HEK293 (cell line): ENCODE results near the gene PTK7.

Experiments used
- KLF16 ChIP-seq: fragments of 450-650 bp; formaldehyde crosslinking; IDR thresholded peaks from 2 replicates; pipeline ENCODE4 v1.5.1; 2017; ENCODE audit warnings: missing biosample characterization, missing genetic modification characterization
- MEIS1 ChIP-seq: sonication (generic); formaldehyde crosslinking; IDR thresholded peaks from 2 replicates; pipeline ENCODE4 v1.8.1; 2022; ENCODE audit warnings: missing genetic modification reagents, mild to moderate bottlenecking, borderline replicate concordance
- MYNN ChIP-seq: fragments of 450-650 bp; formaldehyde crosslinking; IDR thresholded peaks from 2 replicates; pipeline ENCODE4 v1.5.1; 2016; ENCODE audit warnings: missing biosample characterization, missing genetic modification characterization, borderline replicate concordance
- OVOL3 ChIP-seq: fragments of 450-650 bp; formaldehyde crosslinking; IDR thresholded peaks from 2 replicates; pipeline ENCODE4 v1.5.1; 2016; ENCODE audit warnings: missing biosample characterization, missing genetic modification characterization
- SCRT2 ChIP-seq: fragments of 450-650 bp; formaldehyde crosslinking; IDR thresholded peaks from 2 replicates; pipeline ENCODE4 v1.5.1; 2016; ENCODE audit warnings: missing biosample characterization, missing genetic modification characterization
- SETDB1 ChIP-seq: IDR thresholded peaks from one replicate; pipeline ENCODE4 v1.6.1; 2017; ENCODE audit warnings: mild to moderate bottlenecking, low read length, moderate library complexity, mixed read lengths; ENCODE audit not compliant: insufficient read length
- ZBTB8A ChIP-seq: fragments of 450-650 bp; formaldehyde crosslinking; IDR thresholded peaks from 2 replicates; pipeline ENCODE4 v1.5.1; 2016; ENCODE audit warnings: missing biosample characterization, missing genetic modification characterization
- ZFHX2 ChIP-seq: fragments of 450-650 bp; formaldehyde crosslinking; conservative IDR thresholded peaks from 2 replicates; pipeline ENCODE4 v1.5.1; 2016; ENCODE audit warnings: missing biosample characterization, missing genetic modification characterization
- ZNF274 ChIP-seq, 2 experiments: fragments of 200-500 bp in 1 of 2; fragments of 450-650 bp in 1 of 2; sonication (Bioruptor generic) in 1 of 2; formaldehyde crosslinking in 1 of 2; IDR thresholded peaks; 2 replicates each; pipeline versions ENCODE4 v1.5.1 to v1.6.1; 2014 to 2016; ENCODE audit warnings: borderline replicate concordance in 1 of 2, inconsistent platforms in 1 of 2, low read length in 1 of 2, missing biosample characterization in 1 of 2, missing genetic modification characterization in 1 of 2
- ZNF292 ChIP-seq: fragments of 450-650 bp; formaldehyde crosslinking; IDR thresholded peaks from 2 replicates; pipeline ENCODE4 v1.5.1; 2016; ENCODE audit warnings: low read depth, missing biosample characterization, missing genetic modification characterization, borderline replicate concordance
- ZNF394 ChIP-seq: fragments of 450-650 bp; formaldehyde crosslinking; IDR thresholded peaks from 2 replicates; pipeline ENCODE4 v1.5.1; 2016; ENCODE audit warnings: missing biosample characterization, missing genetic modification characterization, mild to moderate bottlenecking, moderate library complexity, borderline replicate concordance
- ZNF426 ChIP-seq: fragments of 450-650 bp; formaldehyde crosslinking; IDR thresholded peaks from 2 replicates; pipeline ENCODE4 v1.5.1; 2017; ENCODE audit warnings: missing biosample characterization, missing genetic modification characterization, mild to moderate bottlenecking, inconsistent platforms, moderate library complexity
- ZNF571 ChIP-seq: fragments of 450-650 bp; formaldehyde crosslinking; IDR thresholded peaks from 2 replicates; pipeline ENCODE4 v1.5.0; 2017; ENCODE audit warnings: missing biosample characterization, missing genetic modification characterization
- ZNF585B ChIP-seq: fragments of 450-650 bp; formaldehyde crosslinking; IDR thresholded peaks from 2 replicates; pipeline ENCODE4 v1.5.1; 2016; ENCODE audit warnings: missing biosample characterization, missing genetic modification characterization
- ZNF654 ChIP-seq: fragments of 450-650 bp; formaldehyde crosslinking; IDR thresholded peaks from 2 replicates; pipeline ENCODE4 v1.5.1; 2016; ENCODE audit warnings: low read depth, missing biosample characterization, missing genetic modification characterization
- ZNF747 ChIP-seq: fragments of 450-650 bp; formaldehyde crosslinking; IDR thresholded peaks from 2 replicates; pipeline ENCODE4 v1.5.1; 2016; ENCODE audit warnings: missing biosample characterization, missing genetic modification characterization
- ZNF768 ChIP-seq: fragments of 450-650 bp; formaldehyde crosslinking; IDR thresholded peaks from 2 replicates; pipeline ENCODE4 v1.5.1; 2018; ENCODE audit warnings: missing biosample characterization, mild to moderate bottlenecking, missing genetic modification characterization
- TF ChIP-seq, protein P1 (sequence below): fragments of 450-650 bp; formaldehyde crosslinking; IDR thresholded peaks from 2 replicates; pipeline ENCODE4 v1.5.1; 2016; ENCODE audit warnings: missing biosample characterization, missing genetic modification characterization
- TF ChIP-seq, protein P2 (sequence below): fragments of 450-650 bp; IDR thresholded peaks from 2 replicates; pipeline ENCODE4 v1.5.1; 2018; ENCODE audit warnings: missing biosample characterization, mild to moderate bottlenecking, missing genetic modification characterization
- TF ChIP-seq, protein P3 (sequence below): fragments of 450-650 bp; formaldehyde crosslinking; IDR thresholded peaks from 2 replicates; pipeline ENCODE4; 2016; ENCODE audit warnings: missing biosample characterization, missing genetic modification characterization
- TF ChIP-seq, protein P4 (sequence below): fragments of 450-650 bp; formaldehyde crosslinking; IDR thresholded peaks from 2 replicates; pipeline ENCODE4 v1.5.1; 2016; ENCODE audit warnings: missing biosample characterization, missing genetic modification characterization
- TF ChIP-seq, protein P5 (sequence below): fragments of 450-650 bp; formaldehyde crosslinking; IDR thresholded peaks from 2 replicates; pipeline ENCODE4 v1.5.1; 2016; ENCODE audit warnings: missing biosample characterization, missing genetic modification characterization
- TF ChIP-seq, protein P6 (sequence below): fragments of 450-650 bp; formaldehyde crosslinking; IDR thresholded peaks from 2 replicates; pipeline ENCODE4 v1.5.1; 2016; ENCODE audit warnings: missing biosample characterization, missing genetic modification characterization
- TF ChIP-seq, protein P7 (sequence below): fragments of 450-650 bp; formaldehyde crosslinking; IDR thresholded peaks from 2 replicates; pipeline ENCODE4 v1.5.1; 2017; ENCODE audit warnings: missing biosample characterization, missing genetic modification characterization

Gene PTK7

DNA sequence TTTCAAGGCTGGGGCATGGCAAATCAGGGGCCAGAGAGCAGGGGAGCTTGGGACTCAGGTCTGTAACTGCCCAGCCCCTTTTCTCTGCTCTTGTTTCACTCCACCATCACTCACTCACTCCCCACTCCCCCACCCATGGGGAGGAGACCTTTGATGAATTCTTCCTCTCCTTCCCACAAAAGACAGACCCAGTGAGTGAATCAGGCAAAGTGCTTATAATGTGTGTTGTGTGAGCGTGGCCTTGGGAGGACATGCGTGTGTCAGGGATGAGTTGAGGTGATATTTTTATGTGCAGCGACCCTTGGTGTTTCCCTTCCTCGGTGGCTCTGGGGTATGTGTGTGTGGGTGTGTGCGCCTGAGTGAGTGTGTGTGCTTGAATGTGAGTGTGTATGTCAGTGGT is 104.9 kb downstream of the PTK7 start (continued):
- TF ChIP-seq ZNF571 (tag by site-specific recombination) (no peak), KLF16 (tag by site-specific recombination) (no peak), ZNF292 (no peak), SETDB1 (no peak), OVOL3 (no peak), ZNF654 (no peak), ZNF426 (tag by site-specific recombination) (no peak), SCRT2 (no peak), ZNF274 (IDR thresholded peaks at IDR 0.05; ENCODE audit: low read length) (no peak), ZNF274 (tag by site-specific recombination; IDR thresholded peaks at IDR 0.05; ENCODE audit: borderline replicate concordance) (no peak), MEIS1 (CRISPR knock-in tag) (no peak), ZNF747 (no peak), ZNF768 (no peak), ZNF585B (tag by site-specific recombination) (no peak), ZBTB8A (tag by site-specific recombination) (no peak), ZNF394 (tag by site-specific recombination) (no peak), MYNN (no peak), ZFHX2 (tag by site-specific recombination) (peak; percentile 83)
- TF ChIP-seq, protein P1, sequence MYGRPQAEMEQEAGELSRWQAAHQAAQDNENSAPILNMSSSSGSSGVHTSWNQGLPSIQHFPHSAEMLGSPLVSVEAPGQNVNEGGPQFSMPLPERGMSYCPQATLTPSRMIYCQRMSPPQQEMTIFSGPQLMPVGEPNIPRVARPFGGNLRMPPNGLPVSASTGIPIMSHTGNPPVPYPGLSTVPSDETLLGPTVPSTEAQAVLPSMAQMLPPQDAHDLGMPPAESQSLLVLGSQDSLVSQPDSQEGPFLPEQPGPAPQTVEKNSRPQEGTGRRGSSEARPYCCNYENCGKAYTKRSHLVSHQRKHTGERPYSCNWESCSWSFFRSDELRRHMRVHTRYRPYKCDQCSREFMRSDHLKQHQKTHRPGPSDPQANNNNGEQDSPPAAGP (tag by site-specific recombination) = peak; percentile 67
- TF ChIP-seq, protein P2, sequence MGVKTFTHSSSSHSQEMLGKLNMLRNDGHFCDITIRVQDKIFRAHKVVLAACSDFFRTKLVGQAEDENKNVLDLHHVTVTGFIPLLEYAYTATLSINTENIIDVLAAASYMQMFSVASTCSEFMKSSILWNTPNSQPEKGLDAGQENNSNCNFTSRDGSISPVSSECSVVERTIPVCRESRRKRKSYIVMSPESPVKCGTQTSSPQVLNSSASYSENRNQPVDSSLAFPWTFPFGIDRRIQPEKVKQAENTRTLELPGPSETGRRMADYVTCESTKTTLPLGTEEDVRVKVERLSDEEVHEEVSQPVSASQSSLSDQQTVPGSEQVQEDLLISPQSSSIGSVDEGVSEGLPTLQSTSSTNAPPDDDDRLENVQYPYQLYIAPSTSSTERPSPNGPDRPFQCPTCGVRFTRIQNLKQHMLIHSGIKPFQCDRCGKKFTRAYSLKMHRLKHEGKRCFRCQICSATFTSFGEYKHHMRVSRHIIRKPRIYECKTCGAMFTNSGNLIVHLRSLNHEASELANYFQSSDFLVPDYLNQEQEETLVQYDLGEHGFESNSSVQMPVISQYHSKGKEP = no peak
- TF ChIP-seq, protein P3, sequence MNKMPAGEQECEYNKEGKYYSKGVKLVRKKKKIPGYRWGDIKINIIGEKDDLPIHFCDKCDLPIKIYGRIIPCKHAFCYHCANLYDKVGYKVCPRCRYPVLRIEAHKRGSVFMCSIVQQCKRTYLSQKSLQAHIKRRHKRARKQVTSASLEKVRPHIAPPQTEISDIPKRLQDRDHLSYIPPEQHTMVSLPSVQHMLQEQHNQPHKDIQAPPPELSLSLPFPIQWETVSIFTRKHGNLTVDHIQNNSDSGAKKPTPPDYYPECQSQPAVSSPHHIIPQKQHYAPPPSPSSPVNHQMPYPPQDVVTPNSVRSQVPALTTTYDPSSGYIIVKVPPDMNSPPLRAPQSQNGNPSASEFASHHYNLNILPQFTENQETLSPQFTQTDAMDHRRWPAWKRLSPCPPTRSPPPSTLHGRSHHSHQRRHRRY (tag by site-specific recombination) = no peak
- TF ChIP-seq, protein P4, sequence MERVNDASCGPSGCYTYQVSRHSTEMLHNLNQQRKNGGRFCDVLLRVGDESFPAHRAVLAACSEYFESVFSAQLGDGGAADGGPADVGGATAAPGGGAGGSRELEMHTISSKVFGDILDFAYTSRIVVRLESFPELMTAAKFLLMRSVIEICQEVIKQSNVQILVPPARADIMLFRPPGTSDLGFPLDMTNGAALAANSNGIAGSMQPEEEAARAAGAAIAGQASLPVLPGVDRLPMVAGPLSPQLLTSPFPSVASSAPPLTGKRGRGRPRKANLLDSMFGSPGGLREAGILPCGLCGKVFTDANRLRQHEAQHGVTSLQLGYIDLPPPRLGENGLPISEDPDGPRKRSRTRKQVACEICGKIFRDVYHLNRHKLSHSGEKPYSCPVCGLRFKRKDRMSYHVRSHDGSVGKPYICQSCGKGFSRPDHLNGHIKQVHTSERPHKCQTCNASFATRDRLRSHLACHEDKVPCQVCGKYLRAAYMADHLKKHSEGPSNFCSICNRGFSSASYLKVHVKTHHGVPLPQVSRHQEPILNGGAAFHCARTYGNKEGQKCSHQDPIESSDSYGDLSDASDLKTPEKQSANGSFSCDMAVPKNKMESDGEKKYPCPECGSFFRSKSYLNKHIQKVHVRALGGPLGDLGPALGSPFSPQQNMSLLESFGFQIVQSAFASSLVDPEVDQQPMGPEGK (tag by site-specific recombination) = no peak; the same call in 1 of the 2 replicates
- TF ChIP-seq, protein P5, sequence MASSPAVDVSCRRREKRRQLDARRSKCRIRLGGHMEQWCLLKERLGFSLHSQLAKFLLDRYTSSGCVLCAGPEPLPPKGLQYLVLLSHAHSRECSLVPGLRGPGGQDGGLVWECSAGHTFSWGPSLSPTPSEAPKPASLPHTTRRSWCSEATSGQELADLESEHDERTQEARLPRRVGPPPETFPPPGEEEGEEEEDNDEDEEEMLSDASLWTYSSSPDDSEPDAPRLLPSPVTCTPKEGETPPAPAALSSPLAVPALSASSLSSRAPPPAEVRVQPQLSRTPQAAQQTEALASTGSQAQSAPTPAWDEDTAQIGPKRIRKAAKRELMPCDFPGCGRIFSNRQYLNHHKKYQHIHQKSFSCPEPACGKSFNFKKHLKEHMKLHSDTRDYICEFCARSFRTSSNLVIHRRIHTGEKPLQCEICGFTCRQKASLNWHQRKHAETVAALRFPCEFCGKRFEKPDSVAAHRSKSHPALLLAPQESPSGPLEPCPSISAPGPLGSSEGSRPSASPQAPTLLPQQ (tag by site-specific recombination) = no peak
- TF ChIP-seq, protein P6, sequence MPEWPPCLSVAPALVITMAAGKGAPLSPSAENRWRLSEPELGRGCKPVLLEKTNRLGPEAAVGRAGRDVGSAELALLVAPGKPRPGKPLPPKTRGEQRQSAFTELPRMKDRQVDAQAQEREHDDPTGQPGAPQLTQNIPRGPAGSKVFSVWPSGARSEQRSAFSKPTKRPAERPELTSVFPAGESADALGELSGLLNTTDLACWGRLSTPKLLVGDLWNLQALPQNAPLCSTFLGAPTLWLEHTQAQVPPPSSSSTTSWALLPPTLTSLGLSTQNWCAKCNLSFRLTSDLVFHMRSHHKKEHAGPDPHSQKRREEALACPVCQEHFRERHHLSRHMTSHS (tag by site-specific recombination) = no peak
- TF ChIP-seq, protein P7, sequence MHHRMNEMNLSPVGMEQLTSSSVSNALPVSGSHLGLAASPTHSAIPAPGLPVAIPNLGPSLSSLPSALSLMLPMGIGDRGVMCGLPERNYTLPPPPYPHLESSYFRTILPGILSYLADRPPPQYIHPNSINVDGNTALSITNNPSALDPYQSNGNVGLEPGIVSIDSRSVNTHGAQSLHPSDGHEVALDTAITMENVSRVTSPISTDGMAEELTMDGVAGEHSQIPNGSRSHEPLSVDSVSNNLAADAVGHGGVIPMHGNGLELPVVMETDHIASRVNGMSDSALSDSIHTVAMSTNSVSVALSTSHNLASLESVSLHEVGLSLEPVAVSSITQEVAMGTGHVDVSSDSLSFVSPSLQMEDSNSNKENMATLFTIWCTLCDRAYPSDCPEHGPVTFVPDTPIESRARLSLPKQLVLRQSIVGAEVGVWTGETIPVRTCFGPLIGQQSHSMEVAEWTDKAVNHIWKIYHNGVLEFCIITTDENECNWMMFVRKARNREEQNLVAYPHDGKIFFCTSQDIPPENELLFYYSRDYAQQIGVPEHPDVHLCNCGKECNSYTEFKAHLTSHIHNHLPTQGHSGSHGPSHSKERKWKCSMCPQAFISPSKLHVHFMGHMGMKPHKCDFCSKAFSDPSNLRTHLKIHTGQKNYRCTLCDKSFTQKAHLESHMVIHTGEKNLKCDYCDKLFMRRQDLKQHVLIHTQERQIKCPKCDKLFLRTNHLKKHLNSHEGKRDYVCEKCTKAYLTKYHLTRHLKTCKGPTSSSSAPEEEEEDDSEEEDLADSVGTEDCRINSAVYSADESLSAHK (tag by site-specific recombination) = 0 out of 2 replicates have a peak, but pooled peaks have one; percentile 45
